ENCODE results near the gene FN1.
"Not testable (repeated sequence)": the region's sequence is repeated elsewhere in the genome, so short reads cannot be mapped to it uniquely, and the experiment has no call there.

FN1 gene

GRCh38 chr2:215363461-215364156 lies 72.3 kb downstream of the FN1 start:
- DNase-seq, result no peak

- no peak for DNase-seq
Measured at GRCh38 chr2:215363039-215363438, 72.8 kb downstream of the FN1 start.

GRCh38 chr2:215362562-215362904 lies 73.3 kb downstream of the FN1 start:
- DNase-seq, result no peak

- DNase-seq, result no peak
Measured at GRCh38 chr2:215361876-215362561, 73.8 kb downstream of the FN1 start.

- no peak for DNase-seq
Measured at GRCh38 chr2:215361211-215361875, 74.5 kb downstream of the FN1 start.

GRCh38 chr2:215360596-215360995 lies 75.3 kb downstream of the FN1 start:
- DNase-seq, result no peak

- DNase-seq, result not testable (repeated sequence)
Measured at GRCh38 chr2:215360059-215360458, 75.8 kb downstream of the FN1 start.

GRCh38 chr2:215359576-215359922 lies 76.3 kb downstream of the FN1 start:
- no peak for DNase-seq

GRCh38 chr2:215358891-215359575 lies 76.8 kb downstream of the FN1 start:
- no peak for DNase-seq

- no peak for DNase-seq
Measured at GRCh38 chr2:215358312-215358845, 77.5 kb downstream of the FN1 start.

GRCh38 chr2:215357660-215358059 lies 78.2 kb downstream of the FN1 start:
- no peak for DNase-seq

- no peak for DNase-seq
Measured at GRCh38 chr2:215356948-215357461, 78.9 kb downstream of the FN1 start.

- no peak for DNase-seq
Measured at GRCh38 chr2:215356334-215356947, 79.4 kb downstream of the FN1 start.

GRCh38 chr2:215355801-215356200 lies 80.1 kb downstream of the FN1 start:
- no peak for DNase-seq

GRCh38 chr2:215354771-215355695 lies 80.8 kb downstream of the FN1 start:
- no peak for DNase-seq

GRCh38 chr2:215352602-215353001 lies 83.3 kb downstream of the FN1 start:
- DNase-seq, result no peak

- no peak for DNase-seq
Measured at GRCh38 chr2:215347878-215348277, 88.0 kb downstream of the FN1 start.

- DNase-seq, result no peak
Measured at GRCh38 chr2:215338883-215339679, 96.8 kb downstream of the FN1 start.

- DNase-seq, result no peak
Measured at GRCh38 chr2:215332872-215333595, 102.8 kb downstream of the FN1 start.

- no peak for DNase-seq
Measured at GRCh38 chr2:215328066-215328465, 107.8 kb downstream of the FN1 start.

Measured in NCI-H2227 treated with DMSO at 0.1 percent for 48 hours (cell line).